HFF-Myc (cell line): ENCODE results near the gene SLC19A3.

Experiments used
- DNase-seq: peaks from one replicate; pipeline ENCODE4 v3.0.0-alpha.2; 2011; ENCODE audit warnings: low read depth; ENCODE audit errors: extremely low read depth
- H3K4me3 ChIP-seq: replicated peaks from 2 replicates; pipeline ENCODE4 v1.5.1; 2011; ENCODE audit warnings: low read depth, mild to moderate bottlenecking, control low read depth, low read length
- CTCF ChIP-seq: IDR thresholded peaks from 2 replicates; pipeline ENCODE4 v1.5.1; 2012; ENCODE audit warnings: mild to moderate bottlenecking, low read depth, low read length, control low read depth; ENCODE audit errors: missing control alignments

SLC19A3 gene

GRCh38 chr2:227634201-227634600, 83.6 kb downstream of the SLC19A3 start:
- DNase-seq, result no peak
- H3K4me3 ChIP-seq, result no peak overlapping the region
- TF ChIP-seq CTCF, result no peak
